Measurements from ENCODE around the gene MT1B.
A peak's percentile ranks its signal among the peaks of the same experiment; 100 is the strongest.
"Not testable (repeated sequence)": the region's sequence is repeated elsewhere in the genome, so short reads cannot be mapped to it uniquely, and the experiment has no call there.

Gene MT1B

GRCh38 chr16:56637814-56638750 lies 13.6 kb upstream of the MT1B start, which contains the start of gene MT1A:
MT1A (plus strand) TSS chr16:56638666; CDS start chr16:56638739, 73 bp downstream.
- DNase-seq: no peak

- DNase-seq: no peak
These were observed 12.6 kb upstream of the MT1B start for GRCh38 chr16:56639045-56639444.

- DNase-seq: no peak
These were observed 11.6 kb upstream of the MT1B start for GRCh38 chr16:56640076-56640475.

- no peak for DNase-seq
These were observed 10.5 kb upstream of the MT1B start for GRCh38 chr16:56641166-56641565.

GRCh38 chr16:56643080-56643778 lies 8.5 kb upstream of the MT1B start:
- peak; percentile 47 to 84 (median 64) for DNase-seq

- DNase-seq: no peak
These were observed 7.9 kb upstream of the MT1B start for GRCh38 chr16:56643833-56644232.

GRCh38 chr16:56645311-56645710 lies 6.4 kb upstream of the MT1B start:
- no peak for DNase-seq

GRCh38 chr16:56645838-56646237 lies 5.8 kb upstream of the MT1B start:
- no peak for DNase-seq

- DNase-seq: no peak
These were observed 3.9 kb upstream of the MT1B start for GRCh38 chr16:56647641-56648431.

GRCh38 chr16:56649271-56649670 lies 2.4 kb upstream of the MT1B start:
- no peak for DNase-seq

GRCh38 chr16:56649820-56650219 lies 1.9 kb upstream of the MT1B start:
- no peak for DNase-seq

- no peak for DNase-seq
These were observed 914 bp downstream of the MT1B start for GRCh38 chr16:56652600-56652999.

- DNase-seq: no peak
These were observed 1.5 kb downstream of the MT1B start for GRCh38 chr16:56653218-56653617.

GRCh38 chr16:56657555-56658326 lies 6.1 kb downstream of the MT1B start, which contains the start of gene MT1F:
MT1F (plus strand) TSS chr16:56657959; CDS start chr16:56658059, 100 bp downstream.
- peak; percentile 48 to 66 (median 62) for DNase-seq

- no peak for DNase-seq
These were observed 6.7 kb downstream of the MT1B start for GRCh38 chr16:56658327-56658875.

GRCh38 chr16:56662357-56663354 lies 11.0 kb downstream of the MT1B start:
- peak in 1 of 5 donors; percentile 33 for DNase-seq

- DNase-seq: no peak
These were observed 12.8 kb downstream of the MT1B start for GRCh38 chr16:56664506-56664905.

GRCh38 chr16:56665286-56666261 lies 13.9 kb downstream of the MT1B start:
- not testable (repeated sequence) for DNase-seq
